D721Med (cell line): ENCODE results near the gene KARS1.
"Not testable (repeated sequence)": the region's sequence is repeated elsewhere in the genome, so short reads cannot be mapped to it uniquely, and the experiment has no call there.

Experiments
- DNase-seq: peaks from one replicate; pipeline ENCODE4 v3.0.0; 2011; ENCODE audit warnings: low spot score; ENCODE audit not compliant: insufficient read length
- FAIRE-seq: peaks from 2 replicates; lab custom pipeline; 2011; peaks lifted over from hg19 to GRCh38; lab: Jason Lieb, UNC
- CTCF ChIP-seq: IDR thresholded peaks from 2 replicates; pipeline ENCODE4 v1.5.1; 2012; ENCODE audit warnings: mild to moderate bottlenecking, control low read depth; ENCODE audit not compliant: insufficient read depth; ENCODE audit errors: missing control alignments

The KARS1 gene

GRCh38 chr16:75599452-75600277 lies 47.8 kb downstream of the KARS1 start:
- no peak for TF ChIP-seq CTCF
- no peak for FAIRE-seq

GRCh38 chr16:75593825-75594820 lies 53.3 kb downstream of the KARS1 start:
- TF ChIP-seq CTCF: no peak
- DNase-seq: no peak
- FAIRE-seq: no peak

More at GRCh38 chr16:75599452-75600277, 47.8 kb downstream of the KARS1 start:
- no peak for DNase-seq

- FAIRE-seq (no peak), DNase-seq (no peak)
- TF ChIP-seq CTCF: no peak
Measured at GRCh38 chr16:75593308-75593707, 54.2 kb downstream of the KARS1 start.

- not testable (repeated sequence) for FAIRE-seq
Measured at GRCh38 chr16:75591927-75592326, 55.5 kb downstream of the KARS1 start.

GRCh38 chr16:75590920-75591843 lies 56.3 kb downstream of the KARS1 start:
- no peak for TF ChIP-seq CTCF
- FAIRE-seq (no peak), DNase-seq (no peak)

More at GRCh38 chr16:75591927-75592326, 55.5 kb downstream of the KARS1 start:
- not testable (repeated sequence) for DNase-seq

GRCh38 chr16:75589306-75589705 lies 58.2 kb downstream of the KARS1 start:
- no peak for FAIRE-seq
- TF ChIP-seq CTCF: no peak
- DNase-seq: no peak
